H4 (cell line): ENCODE measurements around the gene RETREG2. TPM values are rescaled to one million over a fixed set of nuclear protein-coding genes. Genes with fewer than 3 reads are reported as not detected.
"Not testable (repeated sequence)": the region's sequence is repeated elsewhere in the genome, so short reads cannot be mapped to it uniquely, and the experiment has no call there.

ENCODE experiments used
- DNase-seq: peaks from one replicate; pipeline ENCODE4 v3.0.0-alpha.2; 2015; ENCODE audit warnings: low spot score
- total RNA-seq: library from RNA; depleted of rRNA; stranded (reverse); fragments of >200 nt; shearing (Covaris generic); gene quantifications from 2 replicates; pipeline ENCODE4 v1.2.3, GENCODE V29; 2014

RETREG2 gene
- total RNA-seq, 1 experiment from 2014 or later = 53.3 TPM

- no peak for DNase-seq
Measured at GRCh38 chr2:219186754-219187456, 8.8 kb downstream of the RETREG2 start.

GRCh38 chr2:219197388-219197787, 19.3 kb downstream of the RETREG2 start:
- no peak for DNase-seq

GRCh38 chr2:219198974-219199373, 20.9 kb downstream of the RETREG2 start:
- DNase-seq = no peak

GRCh38 chr2:219199470-219200211, 21.6 kb downstream of the RETREG2 start:
- DNase-seq = no peak

- not testable (repeated sequence) for DNase-seq
Measured at GRCh38 chr2:219200502-219201326, 22.6 kb downstream of the RETREG2 start.

GRCh38 chr2:219201331-219201730, 23.3 kb downstream of the RETREG2 start:
- DNase-seq = not testable (repeated sequence)

- no peak for DNase-seq
Measured at GRCh38 chr2:219204425-219205164, 26.5 kb downstream of the RETREG2 start.

GRCh38 chr2:219205165-219205538, 27.1 kb downstream of the RETREG2 start:
- no peak for DNase-seq

GRCh38 chr2:219205981-219206327, 27.9 kb downstream of the RETREG2 start:
- DNase-seq = no peak

- peak; percentile 86 for DNase-seq
Measured at GRCh38 chr2:219206328-219207133, 28.5 kb downstream of the RETREG2 start, which contains the start of gene ZFAND2B. Gene ZFAND2B, plus strand, starts transcription at chr2:219206782. Its CDS starts 206 bp downstream, at chr2:219206988.

- no peak for DNase-seq
Measured at GRCh38 chr2:219207134-219207883, 29.2 kb downstream of the RETREG2 start.

- DNase-seq = peak; percentile 42
Measured at GRCh38 chr2:219207884-219208740, 30.0 kb downstream of the RETREG2 start.

- no peak for DNase-seq
Measured at GRCh38 chr2:219209236-219210195, 31.4 kb downstream of the RETREG2 start.

- DNase-seq = no peak
Measured at GRCh38 chr2:219210196-219210885, 32.3 kb downstream of the RETREG2 start.

- no peak for DNase-seq
Measured at GRCh38 chr2:219210886-219211362, 32.8 kb downstream of the RETREG2 start.

GRCh38 chr2:219213026-219213415, 34.9 kb downstream of the RETREG2 start:
- DNase-seq = no peak

GRCh38 chr2:219213486-219214071, 35.5 kb downstream of the RETREG2 start:
- DNase-seq = no peak
